GM12892 (cell line): Measurements from ENCODE around the gene TNRC6C.

ENCODE experiments used
- POLR2A ChIP-seq: IDR thresholded peaks from 2 replicates; pipeline ENCODE4 v1.6.1; 2011; ENCODE audit warnings: low read depth, low read length, control low read depth
- POLR2AphosphoS5 ChIP-seq: IDR thresholded peaks from 2 replicates; pipeline ENCODE4 v1.6.1; 2011; ENCODE audit warnings: low read depth, low read length, control low read depth
- TAF1 ChIP-seq: IDR thresholded peaks from 2 replicates; pipeline ENCODE4 v1.6.1; 2011; ENCODE audit warnings: low read depth, mild to moderate bottlenecking, control low read depth, low read length, borderline replicate concordance

DNA sequence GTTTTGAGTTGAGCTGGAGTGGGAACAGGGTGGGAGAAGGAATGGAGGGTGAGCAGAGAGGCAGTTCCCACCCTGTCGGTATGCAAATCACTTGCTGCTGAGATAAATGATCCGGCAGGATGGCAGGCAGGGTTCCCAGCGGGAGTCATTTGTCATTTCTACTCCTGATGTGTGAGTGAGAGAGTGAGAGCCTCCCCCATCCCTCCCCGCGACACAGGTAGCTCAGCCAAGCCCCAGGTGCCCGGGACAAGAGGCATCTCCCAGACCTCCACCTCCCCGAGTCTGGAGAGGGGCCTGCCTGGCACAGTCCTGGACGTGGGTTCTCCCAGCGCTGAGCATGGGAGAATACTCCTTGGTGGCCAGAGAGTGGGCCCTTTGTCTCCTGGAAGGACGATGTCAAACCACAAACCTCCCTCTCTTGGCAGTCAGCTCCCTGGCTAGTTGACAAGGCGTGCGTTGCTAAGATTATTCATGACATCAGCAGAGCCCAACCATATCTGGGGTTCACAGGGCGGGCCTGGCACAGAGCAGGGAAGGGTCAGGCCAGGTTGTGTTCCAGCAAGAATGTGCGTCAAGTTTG lies 33.7 kb upstream of the TNRC6C start:
- TF ChIP-seq POLR2A (no peak), POLR2AphosphoS5 (no peak), TAF1 (no peak)
